ENCODE results near the gene GLIS1. TPM values are rescaled to one million over a fixed set of nuclear protein-coding genes. Genes with fewer than 3 reads are reported as not detected.

Gene GLIS1
- total RNA-seq, 1 donor: 2.9 TPM

DNA sequence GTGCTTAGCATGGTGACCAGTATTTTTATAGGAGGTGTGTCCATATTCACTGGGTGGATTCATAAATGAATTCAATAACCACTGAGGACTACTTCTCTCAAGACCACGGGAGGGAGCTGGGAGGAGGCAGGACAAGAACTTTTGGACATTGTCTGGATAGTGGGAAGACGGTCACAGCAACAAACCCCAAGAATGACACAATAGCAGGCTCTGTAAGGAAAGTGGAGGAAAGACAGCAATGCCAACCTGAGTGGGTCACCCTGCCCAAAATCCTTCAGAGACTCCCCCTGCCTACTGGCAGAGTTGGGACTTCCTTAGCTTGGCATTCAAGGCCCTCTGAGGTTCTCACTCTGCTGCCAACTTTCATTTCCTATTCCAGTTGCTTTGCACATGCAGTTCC is 42.0 kb downstream of the GLIS1 start:
- no peak overlapping the region for H3K4me3 ChIP-seq (ENCODE audit: insufficient read depth, low read length)
- TF ChIP-seq CTCF (IDR thresholded peaks at IDR 0.05; ENCODE audit: extremely low read depth, low read depth, low read length): no peak
- no peak overlapping the region for H3K4me2 ChIP-seq (ENCODE audit: insufficient read depth, low read length)
- DNase-seq (ENCODE audit: insufficient read length, low spot score, missing footprints): peak; percentile 42
- no peaks in the 10 kb centered on the region for H3K9me3 ChIP-seq (ENCODE audit: low read depth, low read length)
- H4K20me1 ChIP-seq (ENCODE audit: insufficient read depth, low read length): peaks cover 41% of the 10 kb centered on the region
- no peak overlapping the region for H2AFZ ChIP-seq (ENCODE audit: low read length)
- H3K4me1 ChIP-seq (ENCODE audit: insufficient read depth, low read length): peaks cover 8% of the 10 kb centered on the region
- H3K27ac ChIP-seq (ENCODE audit: low read depth, low read length): no peak overlapping the region
- no peaks in the 10 kb centered on the region for H3K27me3 ChIP-seq (ENCODE audit: insufficient read depth, low read length)
- H3K36me3 ChIP-seq (ENCODE audit: insufficient read depth, low read length): no peaks in the 10 kb centered on the region
- H3K79me2 ChIP-seq (ENCODE audit: insufficient read depth, low read length): peaks cover 7% of the 10 kb centered on the region

DNA sequence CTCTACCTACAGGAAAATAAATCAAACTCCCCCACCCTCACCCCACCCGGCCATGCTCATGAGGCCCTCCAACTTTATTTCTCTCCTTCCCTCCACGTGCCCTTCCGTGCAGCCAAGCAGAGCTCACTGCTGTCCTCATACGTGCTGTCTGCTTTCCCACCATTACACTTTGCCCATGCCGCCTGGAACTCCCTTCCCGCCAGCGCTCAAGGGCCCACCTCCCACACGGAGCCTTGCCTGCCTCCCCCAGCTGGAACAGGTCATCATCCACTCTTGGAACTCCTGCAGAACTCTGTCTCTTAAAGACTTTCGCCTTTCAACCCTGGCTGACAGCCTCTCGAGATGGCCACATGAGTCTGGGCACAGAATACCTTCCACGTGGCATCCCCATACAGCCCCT is 42.4 kb downstream of the GLIS1 start:
- H4K20me1 ChIP-seq (ENCODE audit: insufficient read depth, low read length): peaks cover 45% of the 10 kb centered on the region
- peak; percentile 9 for DNase-seq (ENCODE audit: insufficient read length, low spot score, missing footprints)
- H3K4me1 ChIP-seq (ENCODE audit: insufficient read depth, low read length): peaks cover 8% of the 10 kb centered on the region
- H3K27ac ChIP-seq (ENCODE audit: low read depth, low read length): no peak overlapping the region
- no peaks in the 10 kb centered on the region for H3K27me3 ChIP-seq (ENCODE audit: insufficient read depth, low read length)
- H3K79me2 ChIP-seq (ENCODE audit: insufficient read depth, low read length): peaks cover 7% of the 10 kb centered on the region
- H3K9me3 ChIP-seq (ENCODE audit: low read depth, low read length): no peaks in the 10 kb centered on the region
- TF ChIP-seq CTCF (IDR thresholded peaks at IDR 0.05; ENCODE audit: extremely low read depth, low read depth, low read length): no peak
- H3K36me3 ChIP-seq (ENCODE audit: insufficient read depth, low read length): no peaks in the 10 kb centered on the region
- no peak overlapping the region for H3K4me3 ChIP-seq (ENCODE audit: insufficient read depth, low read length)
- no peak overlapping the region for H2AFZ ChIP-seq (ENCODE audit: low read length)
- H3K4me2 ChIP-seq (ENCODE audit: insufficient read depth, low read length): no peak overlapping the region

DNA sequence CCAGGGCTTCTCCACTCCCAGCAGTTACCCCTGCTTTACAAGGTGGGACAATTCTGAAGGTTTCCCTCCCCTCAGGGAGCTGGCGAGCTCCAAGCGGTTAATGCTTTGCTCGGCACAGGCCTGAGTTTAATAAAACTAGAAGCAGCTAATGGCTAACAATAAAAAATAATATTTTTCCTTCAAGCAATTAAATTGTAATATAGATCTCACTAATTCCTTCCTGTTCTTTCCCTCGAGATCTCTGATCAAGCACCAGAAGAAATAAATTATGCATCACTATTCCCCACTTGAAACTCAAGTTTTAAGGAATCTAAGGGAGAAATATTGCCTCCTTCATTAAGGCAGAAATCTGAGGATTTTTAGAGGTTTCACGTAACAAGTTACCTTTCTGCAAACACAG is 42.9 kb downstream of the GLIS1 start:
- no peak overlapping the region for H3K4me2 ChIP-seq (ENCODE audit: insufficient read depth, low read length)
- no peaks in the 10 kb centered on the region for H3K36me3 ChIP-seq (ENCODE audit: insufficient read depth, low read length)
- peak; percentile 23 for DNase-seq (ENCODE audit: insufficient read length, low spot score, missing footprints)
- no peaks in the 10 kb centered on the region for H3K27me3 ChIP-seq (ENCODE audit: insufficient read depth, low read length)
- H4K20me1 ChIP-seq (ENCODE audit: insufficient read depth, low read length): peaks cover 46% of the 10 kb centered on the region
- H2AFZ ChIP-seq (ENCODE audit: low read length): no peak overlapping the region
- H3K27ac ChIP-seq (ENCODE audit: low read depth, low read length): no peak overlapping the region
- TF ChIP-seq CTCF (IDR thresholded peaks at IDR 0.05; ENCODE audit: extremely low read depth, low read depth, low read length): no peak
- no peaks in the 10 kb centered on the region for H3K9me3 ChIP-seq (ENCODE audit: low read depth, low read length)
- H3K79me2 ChIP-seq (ENCODE audit: insufficient read depth, low read length): peaks cover 7% of the 10 kb centered on the region
- H3K4me3 ChIP-seq (ENCODE audit: insufficient read depth, low read length): no peak overlapping the region
- peaks cover 8% of the 10 kb centered on the region for H3K4me1 ChIP-seq (ENCODE audit: insufficient read depth, low read length)

DNA sequence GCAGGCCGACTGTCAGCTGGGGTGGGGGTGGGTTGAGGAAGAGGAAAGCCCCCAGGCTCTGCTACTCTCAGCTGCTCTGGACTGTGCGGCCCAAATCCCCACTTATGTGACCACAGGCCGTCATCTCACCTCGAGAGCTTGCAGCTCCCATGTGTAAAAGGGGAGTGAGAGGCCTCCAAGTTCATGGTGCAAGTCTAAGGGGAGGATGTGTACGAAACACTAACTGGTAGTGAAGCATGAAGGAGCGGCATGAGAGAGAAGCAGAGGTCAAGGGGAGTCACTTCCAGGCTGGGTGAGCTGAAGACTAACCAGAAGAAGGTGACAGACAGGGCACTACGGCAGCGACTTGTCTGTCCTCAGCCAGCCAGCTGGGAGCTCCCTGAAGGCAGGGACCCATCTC is 43.8 kb downstream of the GLIS1 start:
- Histone ChIP-seq H2AFZ (ENCODE audit: low read length) (no peak overlapping the region), H3K36me3 (ENCODE audit: insufficient read depth, low read length) (no peaks in the 10 kb centered on the region), H4K20me1 (ENCODE audit: insufficient read depth, low read length) (peaks cover 52% of the 10 kb centered on the region), H3K27me3 (ENCODE audit: insufficient read depth, low read length) (no peaks in the 10 kb centered on the region), H3K4me1 (ENCODE audit: insufficient read depth, low read length) (peaks cover 8% of the 10 kb centered on the region), H3K4me3 (ENCODE audit: insufficient read depth, low read length) (no peak overlapping the region), H3K27ac (ENCODE audit: low read depth, low read length) (no peak overlapping the region), H3K79me2 (ENCODE audit: insufficient read depth, low read length) (peaks cover 7% of the 10 kb centered on the region), H3K9me3 (ENCODE audit: low read depth, low read length) (no peaks in the 10 kb centered on the region), H3K4me2 (ENCODE audit: insufficient read depth, low read length) (no peak overlapping the region)
- DNase-seq (ENCODE audit: insufficient read length, low spot score, missing footprints): peak; percentile 46
- TF ChIP-seq CTCF (IDR thresholded peaks at IDR 0.05; ENCODE audit: extremely low read depth, low read depth, low read length): no peak

All from osteoblast (primary cell).